CD4-positive, alpha-beta T cell treated with Interleukin-1 beta for 1 hour (primary cell): ENCODE results near the gene NUTM2A.
"Not testable (repeated sequence)": the region's sequence is repeated elsewhere in the genome, so short reads cannot be mapped to it uniquely, and the experiment has no call there.

Experiments
- DNase-seq, 2 donors: peaks; one replicate each; pipeline ENCODE4 v3.0.0-alpha.2; 2020 to 2022

The NUTM2A gene

GRCh38 chr10:87280749-87281392 is 55.6 kb downstream of the NUTM2A start:
- not testable (repeated sequence) for DNase-seq
